ENCODE measurements around the gene CD1E.
"Not testable (repeated sequence)": the region's sequence is repeated elsewhere in the genome, so short reads cannot be mapped to it uniquely, and the experiment has no call there.

Gene CD1E

GRCh38 chr1:158353303-158354075 is at the start of gene CD1E:
Gene CD1E, plus strand, starts transcription at chr1:158353894. Its CDS starts 95 bp downstream, at chr1:158353989.
- no peak for DNase-seq (ENCODE audit: low read depth)

GRCh38 chr1:158310623-158311022 is 43.1 kb upstream of the CD1E start:
- no peak for DNase-seq (ENCODE audit: low read depth)

- no peak for DNase-seq (ENCODE audit: low read depth)
Observed at GRCh38 chr1:158311066-158311465, 42.6 kb upstream of the CD1E start.

- no peak for DNase-seq (ENCODE audit: low read depth)
Observed at GRCh38 chr1:158323866-158324265, 29.8 kb upstream of the CD1E start.

- DNase-seq (ENCODE audit: low read depth): no peak
Observed at GRCh38 chr1:158324395-158324794, 29.3 kb upstream of the CD1E start.

- DNase-seq (ENCODE audit: low read depth): no peak
Observed at GRCh38 chr1:158327481-158327880, 26.2 kb upstream of the CD1E start.

- DNase-seq (ENCODE audit: low read depth): no peak
Observed at GRCh38 chr1:158328426-158328825, 25.3 kb upstream of the CD1E start.

- no peak for DNase-seq (ENCODE audit: low read depth)
Observed at GRCh38 chr1:158329300-158329699, 24.4 kb upstream of the CD1E start.

- no peak for DNase-seq (ENCODE audit: low read depth)
Observed at GRCh38 chr1:158329733-158330132, 24.0 kb upstream of the CD1E start.

- no peak for DNase-seq (ENCODE audit: low read depth)
Observed at GRCh38 chr1:158330391-158331105, 23.1 kb upstream of the CD1E start.

- no peak for DNase-seq (ENCODE audit: low read depth)
Observed at GRCh38 chr1:158331106-158331425, 22.6 kb upstream of the CD1E start.

GRCh38 chr1:158331481-158332150 is 22.1 kb upstream of the CD1E start, which contains the start of gene CD1B:
Gene CD1B, minus strand, starts transcription at chr1:158331531. Its CDS starts 108 bp downstream, at chr1:158331423.
- no peak for DNase-seq (ENCODE audit: low read depth)

GRCh38 chr1:158333405-158334155 is 20.1 kb upstream of the CD1E start:
- DNase-seq (ENCODE audit: low read depth): no peak

GRCh38 chr1:158334526-158335212 is 19.0 kb upstream of the CD1E start:
- no peak for DNase-seq (ENCODE audit: low read depth)

- no peak for DNase-seq (ENCODE audit: low read depth)
Observed at GRCh38 chr1:158335213-158335532, 18.5 kb upstream of the CD1E start.

GRCh38 chr1:158336413-158336812 is 17.3 kb upstream of the CD1E start:
- DNase-seq (ENCODE audit: low read depth): not testable (repeated sequence)

GRCh38 chr1:158348946-158349345 is 4.7 kb upstream of the CD1E start:
- DNase-seq (ENCODE audit: low read depth): not testable (repeated sequence)

GRCh38 chr1:158354255-158354654 is 561 bp downstream of the CD1E start:
- no peak for DNase-seq (ENCODE audit: low read depth)

- no peak for DNase-seq (ENCODE audit: low read depth)
Observed at GRCh38 chr1:158355773-158356285, 2.1 kb downstream of the CD1E start.

- DNase-seq (ENCODE audit: low read depth): no peak
Observed at GRCh38 chr1:158356616-158357015, 2.9 kb downstream of the CD1E start.

GRCh38 chr1:158357441-158357840 is 3.7 kb downstream of the CD1E start:
- DNase-seq (ENCODE audit: low read depth): no peak

GRCh38 chr1:158362482-158362881 is 8.8 kb downstream of the CD1E start:
- no peak for DNase-seq (ENCODE audit: low read depth)

All from activated T-helper 1 cell treated with Interleukin-2 at 50 U/mL for 16 hours (primary cell).